SJCRH30 (cell line): Measurements from ENCODE around the gene GNA12. TPM values are rescaled to one million over a fixed set of nuclear protein-coding genes. Genes with fewer than 3 reads are reported as not detected.
"Not testable (repeated sequence)": the region's sequence is repeated elsewhere in the genome, so short reads cannot be mapped to it uniquely, and the experiment has no call there.

Experiments used
- DNase-seq, 2 experiments: peaks; one replicate each; pipeline ENCODE4 v3.0.0-alpha.2; 2015 to 2020
- H3K27ac ChIP-seq: fragments of 250-450 bp; sonication (Bioruptor Pico); 2 replicates; pipeline ENCODE4 v1.5.1; 2020; ENCODE audit warnings: mild to moderate bottlenecking, moderate library complexity
- H3K27me3 ChIP-seq: fragments of 250-450 bp; sonication (Bioruptor Pico); 2 replicates; pipeline ENCODE4 v1.5.1; 2020; ENCODE audit warnings: mild to moderate bottlenecking, moderate library complexity
- H3K36me3 ChIP-seq: fragments of 250-450 bp; sonication (Bioruptor Pico); 2 replicates; pipeline ENCODE4 v1.5.1; 2020; ENCODE audit warnings: mild to moderate bottlenecking, moderate library complexity
- H3K4me1 ChIP-seq: fragments of 250-450 bp; sonication (Bioruptor Pico); 2 replicates; pipeline ENCODE4 v1.5.1; 2020; ENCODE audit warnings: mild to moderate bottlenecking, moderate library complexity
- H3K4me3 ChIP-seq: fragments of 250-450 bp; sonication (Bioruptor Pico); 2 replicates; pipeline ENCODE4 v1.5.1; 2020; ENCODE audit warnings: mild to moderate bottlenecking, moderate library complexity
- H3K9me3 ChIP-seq: fragments of 250-450 bp; sonication (Bioruptor Pico); replicated peaks from 2 replicates; pipeline ENCODE4 v1.5.1; 2020; ENCODE audit warnings: mild to moderate bottlenecking, moderate library complexity
- total RNA-seq: library from RNA; depleted of rRNA; stranded (reverse); fragments of >200 nt; shearing (Covaris generic); gene quantifications from 2 replicates; pipeline ENCODE4 v1.2.3, GENCODE V29; 2014

The GNA12 gene
- total RNA-seq, 1 experiment from 2014 or later, result 19.3 TPM

- no peak overlapping the region for H3K4me3 ChIP-seq
- no peaks in the 10 kb centered on the region for H3K9me3 ChIP-seq
- H3K27me3 ChIP-seq, result no peaks in the 10 kb centered on the region
- DNase-seq, result no peak
- H3K36me3 ChIP-seq, result peaks cover 7% of the 10 kb centered on the region
- no peaks in the 10 kb centered on the region for H3K4me1 ChIP-seq
- H3K27ac ChIP-seq, result no peak overlapping the region
These were observed 114.8 kb downstream of the GNA12 start for GRCh38 chr7:2729031-2729892.

- H3K4me3 ChIP-seq, result no peak overlapping the region
- H3K27me3 ChIP-seq, result no peaks in the 10 kb centered on the region
- H3K4me1 ChIP-seq, result peaks cover 2% of the 10 kb centered on the region
- H3K9me3 ChIP-seq, result no peaks in the 10 kb centered on the region
- H3K36me3 ChIP-seq, result peaks cover 7% of the 10 kb centered on the region
- no peak for DNase-seq
- no peak overlapping the region for H3K27ac ChIP-seq
These were observed 115.6 kb downstream of the GNA12 start for GRCh38 chr7:2728316-2729030.

GRCh38 chr7:2727206-2727605, 116.9 kb downstream of the GNA12 start:
- not testable (repeated sequence) for H3K27ac ChIP-seq, H3K36me3 ChIP-seq, DNase-seq, H3K27me3 ChIP-seq, H3K9me3 ChIP-seq, H3K4me3 ChIP-seq
- H3K4me1 ChIP-seq, result peaks cover 12% of the 10 kb centered on the region

GRCh38 chr7:2726316-2727018, 117.6 kb downstream of the GNA12 start:
- Histone ChIP-seq H3K27ac (no peak overlapping the region), H3K27me3 (no peaks in the 10 kb centered on the region), H3K9me3 (no peaks in the 10 kb centered on the region), H3K4me1 (peaks cover 12% of the 10 kb centered on the region), H3K36me3 (peaks cover 7% of the 10 kb centered on the region), H3K4me3 (no peak overlapping the region)
- DNase-seq, result no peak

- Histone ChIP-seq H3K36me3 (0 out of 2 replicates have a peak, but pooled peaks cover 3% of the 10 kb centered on the region), H3K27ac (no peak overlapping the region), H3K4me3 (no peak overlapping the region), H3K27me3 (no peaks in the 10 kb centered on the region), H3K9me3 (no peaks in the 10 kb centered on the region), H3K4me1 (peaks cover 15% of the 10 kb centered on the region)
- DNase-seq, result no peak
These were observed 118.7 kb downstream of the GNA12 start for GRCh38 chr7:2725178-2726105.

GRCh38 chr7:2724453-2725177, 119.5 kb downstream of the GNA12 start:
- Histone ChIP-seq H3K27ac (no peak overlapping the region), H3K4me1 (peaks cover 15% of the 10 kb centered on the region), H3K27me3 (no peaks in the 10 kb centered on the region), H3K4me3 (no peak overlapping the region), H3K36me3 (0 out of 2 replicates have a peak, but pooled peaks cover 3% of the 10 kb centered on the region), H3K9me3 (no peaks in the 10 kb centered on the region)
- DNase-seq, result peak in 1 of 2 experiments; percentile 0

GRCh38 chr7:2724036-2724435, 120.1 kb downstream of the GNA12 start:
- not testable (repeated sequence) for H3K4me3 ChIP-seq, H3K27ac ChIP-seq, H3K27me3 ChIP-seq, H3K9me3 ChIP-seq, H3K36me3 ChIP-seq
- H3K4me1 ChIP-seq, result peaks cover 15% of the 10 kb centered on the region
- DNase-seq, result peak in 1 of 2 experiments; percentile 0

GRCh38 chr7:2723138-2723850, 120.8 kb downstream of the GNA12 start:
- H3K4me3 ChIP-seq, result no peak overlapping the region
- peaks cover 15% of the 10 kb centered on the region for H3K4me1 ChIP-seq
- DNase-seq, result peak; percentile 50 to 62
- no peaks in the 10 kb centered on the region for H3K9me3 ChIP-seq
- H3K27ac ChIP-seq, result no peak overlapping the region
- H3K36me3 ChIP-seq, result 0 out of 2 replicates have a peak, but pooled peaks cover 3% of the 10 kb centered on the region
- H3K27me3 ChIP-seq, result no peaks in the 10 kb centered on the region

GRCh38 chr7:2722591-2722990, 121.5 kb downstream of the GNA12 start:
- Histone ChIP-seq H3K27me3 (no peaks in the 10 kb centered on the region), H3K4me1 (peaks cover 20% of the 10 kb centered on the region), H3K9me3 (no peaks in the 10 kb centered on the region), H3K36me3 (0 out of 2 replicates have a peak, but pooled peaks cover 3% of the 10 kb centered on the region), H3K4me3 (no peak overlapping the region), H3K27ac (no peak overlapping the region)
- DNase-seq, result peak in 1 of 2 experiments; percentile 1

- DNase-seq, result no peak
- Histone ChIP-seq H3K27me3 (no peaks in the 10 kb centered on the region), H3K4me3 (no peak overlapping the region), H3K4me1 (peaks cover 25% of the 10 kb centered on the region), H3K27ac (no peak overlapping the region), H3K36me3 (0 out of 2 replicates have a peak, but pooled peaks cover 1% of the 10 kb centered on the region), H3K9me3 (no peaks in the 10 kb centered on the region)
These were observed 122.3 kb downstream of the GNA12 start for GRCh38 chr7:2721842-2722241.

- Histone ChIP-seq H3K27ac (no peak overlapping the region), H3K9me3 (no peaks in the 10 kb centered on the region), H3K4me3 (no peak overlapping the region), H3K27me3 (no peaks in the 10 kb centered on the region), H3K36me3 (no peaks in the 10 kb centered on the region), H3K4me1 (peaks cover 40% of the 10 kb centered on the region)
- no peak for DNase-seq
These were observed 124.1 kb downstream of the GNA12 start for GRCh38 chr7:2720024-2720423.

- Histone ChIP-seq H3K27me3 (no peaks in the 10 kb centered on the region), H3K4me1 (peaks cover 42% of the 10 kb centered on the region)
- peak in 1 of 2 experiments; percentile 54 for DNase-seq
These were observed 125.1 kb downstream of the GNA12 start for GRCh38 chr7:2719007-2719406.

More at GRCh38 chr7:2719007-2719406, 125.1 kb downstream of the GNA12 start:
- Histone ChIP-seq H3K9me3 (no peaks in the 10 kb centered on the region), H3K27ac (no peak overlapping the region), H3K4me3 (no peak overlapping the region), H3K36me3 (no peaks in the 10 kb centered on the region)
